WERI-Rb-1 (cell line): ENCODE data around the gene C7.

ENCODE experiments used
- DNase-seq: peaks from one replicate; pipeline ENCODE4 v3.0.0-alpha.2; 2020
- H3K27ac ChIP-seq: fragments of 250-450 bp; sonication (Bioruptor Pico); 2 replicates; pipeline ENCODE4 v1.5.1; 2020; ENCODE audit warnings: mild to moderate bottlenecking, moderate library complexity
- H3K27me3 ChIP-seq: fragments of 250-450 bp; sonication (Bioruptor Pico); 2 replicates; pipeline ENCODE4 v1.5.1; 2021; ENCODE audit warnings: mild to moderate bottlenecking, low read depth, moderate library complexity; ENCODE audit not compliant: insufficient read depth, severe bottlenecking
- H3K36me3 ChIP-seq: fragments of 250-450 bp; sonication (Bioruptor Pico); 2 replicates; pipeline ENCODE4 v1.5.1; 2020; ENCODE audit warnings: mild to moderate bottlenecking, moderate library complexity
- H3K4me3 ChIP-seq: 2 replicates; pipeline ENCODE4 v1.5.1; 2011; ENCODE audit warnings: low read depth, mild to moderate bottlenecking, control low read depth, low read length
- H3K9me3 ChIP-seq: fragments of 250-450 bp; sonication (Bioruptor Pico); 2 replicates; pipeline ENCODE4 v1.5.1; 2021; ENCODE audit warnings: mild to moderate bottlenecking, moderate library complexity; ENCODE audit not compliant: severe bottlenecking
- CTCF ChIP-seq: IDR thresholded peaks from 2 replicates; pipeline ENCODE4 v1.5.1; 2011; ENCODE audit warnings: low read depth, mild to moderate bottlenecking, control low read depth, inconsistent platforms, low read length

The C7 gene

DNA sequence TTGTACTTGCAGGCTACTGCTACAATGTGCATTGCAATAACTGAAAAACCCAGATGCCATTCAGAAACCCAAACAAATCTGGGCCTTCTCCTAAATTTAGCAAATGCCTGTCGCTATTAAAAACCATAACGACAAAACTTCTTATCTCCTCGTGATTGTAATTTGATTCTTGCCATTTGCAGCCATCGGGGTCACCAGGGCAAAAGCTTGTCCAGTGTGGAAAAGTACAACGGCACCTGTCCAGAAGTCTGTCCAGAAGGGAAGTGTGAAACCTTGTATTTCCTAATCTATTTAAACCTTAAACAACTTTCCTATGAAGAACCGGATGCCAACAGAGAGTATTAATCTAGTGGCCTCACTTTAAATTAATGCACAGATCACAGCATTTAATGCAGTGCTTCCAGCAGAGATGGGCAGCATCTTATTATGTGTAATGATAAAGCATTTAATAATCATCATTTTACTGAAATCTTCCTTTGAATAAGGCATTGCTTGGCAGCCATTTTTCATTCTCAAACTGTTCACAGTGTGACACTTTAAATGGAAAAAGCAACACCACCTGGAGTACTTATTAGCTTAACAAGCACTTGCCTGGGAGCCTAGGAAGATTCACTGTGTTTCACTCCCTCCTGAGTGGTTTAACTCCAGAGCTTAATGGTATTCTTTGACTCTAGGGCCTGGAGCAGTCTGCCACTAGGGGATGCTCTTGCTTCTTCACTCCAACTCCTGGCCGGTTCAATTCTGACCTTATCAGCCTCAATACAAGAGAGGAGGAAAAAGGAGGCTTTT is 4.9 kb upstream of the C7 start:
- TF ChIP-seq CTCF = peak; percentile 97
- H3K9me3 ChIP-seq = no peaks in the 10 kb centered on the region
- no peaks in the 10 kb centered on the region for H3K36me3 ChIP-seq
- H3K4me3 ChIP-seq = no peak overlapping the region
- H3K27me3 ChIP-seq = no peaks in the 10 kb centered on the region
- peak; percentile 78 for DNase-seq
- H3K27ac ChIP-seq = no peak overlapping the region

DNA sequence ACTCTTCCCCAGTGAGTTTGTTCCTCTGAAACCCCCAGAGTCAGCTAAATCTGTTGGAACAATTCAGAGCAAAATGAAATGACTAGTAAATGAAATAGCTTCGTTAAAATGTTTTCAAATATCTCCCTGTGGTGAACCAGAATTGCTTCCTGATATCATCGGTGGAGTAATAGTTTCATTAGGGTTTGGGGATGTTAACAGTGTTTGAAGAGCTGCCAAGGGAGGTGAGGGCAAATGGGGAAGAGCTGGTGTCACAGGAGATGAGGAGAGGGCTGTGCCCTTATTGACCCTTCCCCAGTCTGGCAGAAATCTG is 4.3 kb upstream of the C7 start:
- no peaks in the 10 kb centered on the region for H3K36me3 ChIP-seq
- H3K27me3 ChIP-seq = no peaks in the 10 kb centered on the region
- H3K9me3 ChIP-seq = no peaks in the 10 kb centered on the region
- no peak overlapping the region for H3K4me3 ChIP-seq
- no peak overlapping the region for H3K27ac ChIP-seq
- no peak for DNase-seq
- no peak for TF ChIP-seq CTCF

GRCh38 chr5:40906351-40906751 is 2.9 kb upstream of the C7 start:
- Histone ChIP-seq H3K27me3 (no peaks in the 10 kb centered on the region), H3K9me3 (no peaks in the 10 kb centered on the region), H3K27ac (no peak overlapping the region), H3K4me3 (no peak overlapping the region), H3K36me3 (no peaks in the 10 kb centered on the region)
- no peak for DNase-seq
- TF ChIP-seq CTCF = no peak

GRCh38 chr5:40909723-40910122 is 426 bp downstream of the C7 start:
- Histone ChIP-seq H3K27me3 (no peaks in the 10 kb centered on the region), H3K36me3 (no peaks in the 10 kb centered on the region), H3K4me3 (no peak overlapping the region), H3K27ac (no peak overlapping the region), H3K9me3 (no peaks in the 10 kb centered on the region)
- no peak for DNase-seq
- no peak for TF ChIP-seq CTCF

- no peak overlapping the region for H3K27ac ChIP-seq
- DNase-seq = no peak
- no peaks in the 10 kb centered on the region for H3K36me3 ChIP-seq
- H3K27me3 ChIP-seq = no peaks in the 10 kb centered on the region
- no peaks in the 10 kb centered on the region for H3K9me3 ChIP-seq
- TF ChIP-seq CTCF = no peak
- no peak overlapping the region for H3K4me3 ChIP-seq
Measured at GRCh38 chr5:40911266-40911665, 2.0 kb downstream of the C7 start.

DNA sequence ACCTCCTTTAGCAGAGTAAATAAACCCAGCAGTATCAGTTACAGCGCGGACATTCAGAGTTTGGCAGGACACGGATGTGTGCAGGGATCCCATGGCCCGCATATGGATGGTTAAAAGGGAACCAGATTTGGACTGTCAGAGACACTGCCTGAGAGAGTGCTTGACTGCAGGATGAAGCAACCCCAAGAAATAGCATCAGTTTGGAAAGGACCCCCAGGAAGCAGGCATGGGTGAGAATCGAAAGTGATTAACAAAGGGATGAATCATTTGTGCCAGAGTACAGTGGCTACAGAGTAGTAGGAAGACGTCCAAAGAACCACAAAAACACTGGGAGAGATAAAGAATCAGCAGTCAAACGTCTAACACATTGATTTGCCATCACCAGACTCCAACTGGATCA is 5.5 kb downstream of the C7 start:
- Histone ChIP-seq H3K27ac (no peak overlapping the region), H3K9me3 (no peaks in the 10 kb centered on the region), H3K4me3 (no peak overlapping the region), H3K36me3 (no peaks in the 10 kb centered on the region), H3K27me3 (no peaks in the 10 kb centered on the region)
- DNase-seq = no peak
- TF ChIP-seq CTCF = no peak
